Measurements from ENCODE around the gene TAS2R42.

TAS2R42 gene, protein sequence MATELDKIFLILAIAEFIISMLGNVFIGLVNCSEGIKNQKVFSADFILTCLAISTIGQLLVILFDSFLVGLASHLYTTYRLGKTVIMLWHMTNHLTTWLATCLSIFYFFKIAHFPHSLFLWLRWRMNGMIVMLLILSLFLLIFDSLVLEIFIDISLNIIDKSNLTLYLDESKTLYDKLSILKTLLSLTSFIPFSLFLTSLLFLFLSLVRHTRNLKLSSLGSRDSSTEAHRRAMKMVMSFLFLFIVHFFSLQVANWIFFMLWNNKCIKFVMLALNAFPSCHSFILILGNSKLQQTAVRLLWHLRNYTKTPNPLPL

DNA sequence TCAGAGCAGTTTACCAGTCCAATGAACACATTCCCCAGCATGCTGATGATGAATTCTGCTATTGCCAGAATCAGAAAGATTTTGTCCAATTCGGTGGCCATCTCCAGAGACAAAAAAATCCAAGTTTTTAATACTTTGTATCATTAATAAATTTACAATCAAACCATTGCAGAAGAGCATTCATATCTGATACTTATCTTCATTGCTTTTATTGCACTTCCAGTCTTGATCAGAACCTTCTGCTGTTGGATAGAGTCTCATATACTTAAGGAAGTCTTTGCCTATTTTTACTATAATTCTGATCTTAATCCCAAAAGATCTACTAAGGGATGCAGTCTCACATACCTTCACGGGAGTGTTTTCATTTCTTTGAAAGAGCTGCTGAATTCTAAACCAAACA lies at the start of gene TAS2R42:
TSS of gene TAS2R42 (minus strand) at position 101 of the 400 bp plus-strand sequence. CDS start at position 101, 0 bp downstream.
- DNase-seq (ENCODE audit: low read depth, low spot score) = no peak

DNA sequence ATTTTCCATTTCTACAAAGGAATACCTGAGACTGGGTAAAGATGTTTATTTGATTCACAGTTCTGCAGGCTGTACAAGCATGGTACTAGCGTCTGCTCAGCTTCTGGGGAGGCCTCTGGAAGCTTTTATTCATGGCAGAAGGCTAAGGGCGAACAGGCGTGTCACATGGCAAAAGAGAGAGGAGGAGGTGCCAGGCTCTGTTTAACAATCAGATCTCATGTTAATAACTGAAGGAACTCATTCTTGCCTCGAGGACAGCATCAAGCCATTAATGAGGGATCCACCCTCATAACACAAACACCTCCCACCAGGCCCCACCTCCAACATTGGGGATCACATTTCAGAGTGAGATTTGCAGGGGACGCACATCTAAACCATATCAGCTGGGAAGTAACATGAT lies 46.8 kb upstream of the TAS2R42 start:
- DNase-seq (ENCODE audit: low read depth, low spot score) = no peak

DNA sequence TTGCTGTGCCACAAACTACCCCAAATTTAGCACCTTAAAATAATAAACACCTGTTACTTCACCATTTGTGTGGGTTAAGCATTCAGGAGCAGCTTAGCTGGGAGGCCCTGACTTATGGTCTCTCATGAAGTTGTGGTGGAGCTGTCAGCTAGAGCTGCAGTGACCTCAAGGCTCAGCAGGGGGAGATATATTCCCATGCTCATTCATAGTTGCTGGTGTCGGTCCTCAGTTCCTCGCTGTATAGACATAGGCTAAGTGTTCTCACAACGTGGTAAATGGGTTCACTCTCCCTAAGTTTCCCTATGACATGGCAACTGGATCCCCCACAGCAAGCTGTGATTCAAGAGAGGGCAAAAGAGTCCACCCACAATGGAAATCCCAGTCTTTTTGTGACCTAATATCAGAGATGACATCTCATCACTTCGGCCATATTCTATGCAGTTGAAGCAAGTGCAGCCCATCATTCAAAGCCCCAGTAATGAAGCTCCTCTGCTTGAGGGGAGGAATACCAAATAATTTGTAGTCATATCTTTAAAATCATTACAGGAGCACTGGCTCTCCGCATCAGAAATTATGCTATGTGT lies 41.7 kb upstream of the TAS2R42 start:
- no peak for DNase-seq (ENCODE audit: low read depth, low spot score)

DNA sequence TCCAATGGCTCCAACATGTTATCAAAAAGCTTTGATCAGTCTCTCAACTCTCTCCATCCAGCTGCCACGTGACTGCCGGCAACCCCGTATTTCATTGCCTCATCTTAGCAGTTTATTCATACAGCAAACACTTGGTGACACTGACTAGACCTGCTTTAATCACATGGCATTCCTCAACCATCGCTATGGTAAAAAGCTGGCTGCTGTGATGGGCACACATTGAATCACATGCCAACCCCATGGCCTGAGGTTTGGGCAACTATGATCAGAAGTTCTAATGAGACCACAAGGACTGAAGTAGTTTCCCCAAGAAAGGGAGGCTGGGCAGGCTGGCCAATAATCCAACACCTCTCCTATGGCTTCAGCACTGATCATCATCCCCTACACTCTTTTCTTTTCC lies 40.6 kb upstream of the TAS2R42 start:
- DNase-seq (ENCODE audit: low read depth, low spot score) = no peak

DNA sequence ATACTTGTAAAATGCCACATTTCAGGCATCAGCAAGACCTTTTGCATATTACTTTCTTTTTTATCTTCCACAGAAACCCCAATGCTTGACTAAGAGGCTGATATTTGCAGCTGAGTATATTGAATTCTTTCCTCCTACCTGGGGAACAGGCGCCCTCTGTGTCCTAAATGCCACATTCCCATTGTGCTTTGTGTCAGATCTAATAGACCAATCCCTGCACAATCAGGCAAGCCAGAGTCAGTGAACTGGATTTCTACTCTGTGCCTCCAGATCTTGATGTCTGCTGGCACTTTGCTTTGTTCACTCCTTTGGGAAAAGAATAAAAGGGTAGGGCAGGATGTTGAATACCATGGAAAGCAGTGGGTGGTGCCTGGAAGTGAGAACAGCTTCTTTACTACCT lies 22.4 kb upstream of the TAS2R42 start:
- DNase-seq (ENCODE audit: low read depth, low spot score) = no peak

DNA sequence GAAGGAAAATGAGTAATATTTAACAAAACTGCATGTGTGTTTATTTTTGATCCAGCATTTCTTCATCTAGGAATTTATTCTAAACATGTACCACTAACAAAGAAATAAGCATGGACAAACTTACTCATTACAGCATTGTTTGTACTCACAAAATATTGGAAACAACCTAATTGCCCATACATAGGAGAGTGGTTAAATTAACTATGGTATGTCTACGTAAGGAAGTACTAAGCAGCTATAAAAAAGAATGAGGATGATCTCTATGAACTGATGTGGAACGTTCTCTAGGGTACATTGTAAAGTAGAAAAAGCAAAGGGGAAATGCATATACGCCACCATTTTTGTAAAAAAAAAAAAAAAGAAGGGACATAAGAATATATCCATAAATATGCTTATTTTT lies 17.4 kb upstream of the TAS2R42 start:
- no peak for DNase-seq (ENCODE audit: low read depth, low spot score)

DNA sequence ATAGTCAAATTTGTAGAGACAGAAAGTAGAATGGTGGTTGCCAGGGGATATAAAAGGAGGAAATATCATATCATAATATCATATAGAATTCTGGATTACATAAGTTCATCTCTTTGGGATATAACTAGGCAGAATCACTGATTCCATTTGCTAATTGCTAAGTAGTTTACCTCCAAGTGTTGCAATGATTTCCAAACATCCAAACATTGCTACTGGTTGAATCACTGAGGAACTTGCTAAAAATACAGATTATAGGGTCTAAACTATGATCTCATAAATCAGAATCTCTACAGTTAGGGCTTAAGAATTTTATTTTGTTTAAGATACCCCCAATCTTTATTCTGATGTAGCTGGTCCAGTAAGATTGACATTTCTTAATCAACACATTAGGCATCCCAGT lies 16.1 kb upstream of the TAS2R42 start:
- DNase-seq (ENCODE audit: low read depth, low spot score) = no peak

DNA sequence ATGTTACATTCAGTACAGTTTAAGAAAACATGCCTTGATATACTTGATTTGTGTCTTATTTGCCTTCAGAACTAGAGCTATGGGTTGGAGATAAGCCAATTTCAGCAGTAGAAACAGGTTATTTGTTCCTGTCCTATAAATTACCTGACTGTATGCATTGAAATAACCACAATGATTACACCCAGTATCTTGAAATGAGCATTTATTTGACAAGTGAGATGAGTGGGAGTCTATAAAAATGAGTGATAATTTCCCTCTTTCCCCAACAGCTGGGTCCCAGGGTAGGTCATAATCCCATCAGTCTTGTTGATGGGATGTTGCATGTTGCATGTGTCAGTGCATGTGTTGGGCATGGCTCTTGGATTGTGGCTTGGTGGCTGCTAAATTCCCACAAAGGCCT lies 3.7 kb downstream of the TAS2R42 start:
- DNase-seq (ENCODE audit: low read depth, low spot score) = no peak

DNA sequence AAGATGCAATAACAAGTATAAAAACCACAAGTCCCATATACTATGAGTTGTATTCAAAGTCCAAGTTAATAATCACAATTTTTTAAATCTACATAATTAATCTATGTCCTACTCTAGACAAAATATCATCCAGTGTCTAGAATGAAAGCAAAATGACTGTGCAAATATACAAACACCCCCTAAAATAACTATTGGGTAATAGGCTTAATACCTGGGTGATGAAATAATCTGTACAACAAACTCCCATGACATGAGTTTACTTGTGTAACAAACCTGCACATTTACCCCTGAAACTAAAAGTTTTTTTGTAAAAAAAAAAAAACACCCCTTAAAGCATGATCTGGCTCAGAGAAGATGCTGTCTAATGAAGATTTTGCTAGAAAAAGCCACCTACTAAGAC lies 4.2 kb downstream of the TAS2R42 start:
- no peak for DNase-seq (ENCODE audit: low read depth, low spot score)

DNA sequence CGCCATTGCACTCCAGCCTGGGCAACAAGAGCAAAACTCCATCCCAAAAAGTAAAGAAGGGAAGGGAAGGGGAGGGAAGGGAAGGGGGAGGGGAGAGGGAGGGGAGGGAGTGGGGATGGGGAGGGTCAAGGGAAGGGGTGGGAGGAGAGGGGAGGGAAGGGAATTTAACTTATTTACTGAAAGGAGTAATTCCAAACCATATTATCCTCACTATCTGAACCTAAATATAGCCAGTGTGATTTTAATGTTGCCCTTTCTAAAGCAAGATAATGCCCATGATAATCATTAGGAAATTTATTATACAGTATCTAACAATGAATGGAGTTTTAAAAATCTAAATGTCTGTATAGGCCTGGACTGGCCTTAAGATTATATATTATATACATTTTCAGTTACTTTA lies 8.5 kb downstream of the TAS2R42 start:
- no peak for DNase-seq (ENCODE audit: low read depth, low spot score)

DNA sequence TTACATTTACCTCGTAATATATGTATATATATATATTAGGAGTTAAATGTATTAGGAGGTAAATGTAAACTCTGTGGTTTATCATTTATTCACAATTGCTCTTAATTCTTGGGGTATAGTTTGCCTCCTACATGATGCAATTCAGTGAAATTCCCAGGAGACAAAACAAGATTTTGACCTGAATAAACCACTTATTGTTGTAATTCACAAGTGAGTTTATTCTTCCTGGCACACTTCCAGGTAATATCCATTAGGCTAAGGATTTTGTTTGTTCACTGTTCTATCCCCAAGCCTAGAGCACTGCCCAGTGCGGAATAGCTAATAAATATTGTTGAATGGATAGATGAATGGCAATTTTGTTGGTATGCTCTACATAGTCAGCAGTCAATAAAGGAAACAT lies 12.7 kb downstream of the TAS2R42 start:
- DNase-seq (ENCODE audit: low read depth, low spot score) = no peak

DNA sequence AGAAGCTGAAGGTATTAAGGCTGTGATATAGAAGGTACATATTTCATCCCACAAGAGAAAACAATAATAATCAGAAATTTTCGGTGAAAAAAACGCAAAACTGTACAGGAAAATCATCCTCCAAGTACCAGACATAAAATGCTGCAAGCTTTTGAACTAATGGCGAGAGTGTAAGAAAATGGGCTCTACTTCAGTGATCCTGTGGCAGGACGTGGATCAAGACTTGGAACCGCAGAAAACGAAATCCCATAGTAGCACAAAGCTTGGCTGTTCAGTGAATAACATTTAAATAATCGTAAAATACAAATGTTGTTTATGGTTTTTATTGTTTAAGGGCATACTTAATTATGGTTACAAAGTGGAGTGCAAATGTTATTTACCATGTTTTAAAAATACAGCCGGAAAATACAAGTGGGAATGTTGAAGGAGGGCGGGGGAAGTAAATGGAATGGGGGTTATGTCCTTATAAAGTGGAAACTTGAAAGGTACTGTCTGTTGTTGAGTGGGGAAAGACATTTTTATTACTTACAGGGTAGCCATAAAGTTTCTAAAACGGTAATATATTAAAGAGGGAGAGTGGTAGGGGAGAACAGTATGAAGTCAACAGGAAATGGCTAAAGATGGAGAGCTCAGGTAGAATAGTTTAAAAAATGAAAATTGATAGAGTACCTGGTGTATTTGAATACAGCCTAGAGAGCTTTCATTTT lies 14.6 kb downstream of the TAS2R42 start:
- no peak for DNase-seq (ENCODE audit: low read depth, low spot score)

DNA sequence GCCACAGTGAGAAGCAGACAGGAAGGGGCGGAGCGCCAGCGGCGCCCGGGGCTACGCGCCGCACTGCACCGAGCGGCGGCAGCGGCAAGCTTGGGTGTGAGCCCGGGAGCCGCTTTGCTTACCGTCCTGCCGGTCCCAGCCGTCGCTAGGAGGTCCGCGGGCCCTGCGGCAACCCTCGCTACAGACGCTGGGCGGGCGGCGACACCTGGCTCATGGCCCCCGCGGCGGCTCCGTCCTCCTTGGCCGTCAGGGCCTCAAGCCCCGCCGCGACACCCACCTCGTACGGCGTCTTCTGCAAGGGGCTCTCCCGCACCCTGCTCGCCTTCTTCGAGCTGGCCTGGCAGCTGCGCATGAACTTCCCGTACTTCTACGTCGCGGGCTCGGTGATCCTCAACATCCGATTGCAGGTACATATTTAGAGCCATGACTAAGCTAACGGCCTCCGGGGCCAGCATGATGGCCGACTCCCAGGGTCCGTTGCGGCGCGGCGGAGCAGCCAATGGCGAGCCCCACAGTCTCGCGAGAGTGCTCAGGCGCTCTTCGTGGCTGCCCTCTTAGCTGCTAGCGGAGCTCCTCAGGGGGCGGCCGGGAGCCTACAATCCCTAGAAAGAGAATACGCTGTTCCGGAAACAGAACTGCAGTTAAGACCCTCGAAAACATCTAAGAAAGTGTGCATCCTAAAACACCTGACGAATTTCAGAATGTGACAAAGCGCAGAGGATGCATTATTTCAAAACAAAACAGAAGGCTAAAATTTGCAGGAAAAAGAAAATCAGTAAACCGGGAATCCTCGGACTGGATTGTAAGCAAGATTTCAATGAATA lies 15.4 kb downstream of the TAS2R42 start, which contains the start of gene SMIM10L1:
TSS of gene SMIM10L1 (plus strand) at position 50 of the 824 bp plus-strand sequence. CDS start at position 213, 163 bp downstream.
- peak; percentile 70 for DNase-seq (ENCODE audit: low read depth, low spot score)

DNA sequence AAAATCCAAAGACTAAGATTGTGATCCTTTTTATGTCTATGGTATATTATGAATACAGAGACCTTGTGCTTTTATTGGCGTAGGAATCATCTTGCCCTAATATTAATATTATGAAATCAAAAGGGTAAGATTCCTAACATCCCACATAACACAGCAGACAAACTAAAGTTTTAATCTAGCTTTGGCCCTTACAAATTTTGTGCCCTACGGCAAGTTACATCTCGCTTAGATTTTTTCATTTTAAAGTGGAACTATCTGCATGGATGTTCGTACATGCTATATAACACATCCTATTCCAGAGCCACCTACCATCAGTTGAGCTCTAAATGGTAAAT lies 16.0 kb downstream of the TAS2R42 start:
- DNase-seq (ENCODE audit: low read depth, low spot score) = no peak

DNA sequence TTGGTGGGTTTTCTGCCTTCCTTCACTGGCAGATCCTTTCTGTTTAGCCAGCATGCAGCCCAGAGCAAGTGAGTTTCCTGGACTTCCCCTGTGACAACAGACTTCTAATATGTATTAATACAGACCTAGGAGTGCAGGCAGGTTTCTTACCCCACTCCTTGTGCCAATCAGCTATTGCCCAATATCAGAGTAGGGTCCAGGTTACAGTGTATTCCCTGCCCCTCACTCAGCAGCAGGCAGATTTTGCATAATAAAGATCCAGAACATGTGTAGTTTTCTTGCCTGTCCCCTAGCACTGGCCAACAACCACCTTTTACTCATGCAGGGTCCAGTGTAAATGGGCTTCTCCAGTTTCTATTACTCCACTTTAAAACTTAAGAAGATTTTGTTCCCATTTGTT lies 20.4 kb downstream of the TAS2R42 start:
- DNase-seq (ENCODE audit: low read depth, low spot score) = no peak

DNA sequence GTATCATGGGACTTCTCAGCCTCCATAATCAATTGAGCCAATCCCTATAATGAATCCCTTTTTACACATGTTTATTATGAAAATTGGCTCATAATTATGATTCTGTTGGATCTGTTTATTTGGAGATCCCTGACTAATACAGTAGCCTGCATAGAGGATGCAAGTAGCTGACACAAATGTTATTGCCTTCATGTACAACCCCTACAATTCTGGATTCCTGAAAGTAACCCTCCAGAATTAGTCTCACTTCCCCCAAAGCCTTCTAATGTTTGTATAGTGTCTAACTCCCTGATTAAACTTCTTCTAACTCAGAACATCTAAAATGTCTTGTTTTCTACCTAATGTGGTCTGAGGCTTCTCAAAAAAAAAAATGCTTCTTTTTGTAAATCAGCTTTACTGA lies 22.4 kb downstream of the TAS2R42 start:
- no peak for DNase-seq (ENCODE audit: low read depth, low spot score)

DNA sequence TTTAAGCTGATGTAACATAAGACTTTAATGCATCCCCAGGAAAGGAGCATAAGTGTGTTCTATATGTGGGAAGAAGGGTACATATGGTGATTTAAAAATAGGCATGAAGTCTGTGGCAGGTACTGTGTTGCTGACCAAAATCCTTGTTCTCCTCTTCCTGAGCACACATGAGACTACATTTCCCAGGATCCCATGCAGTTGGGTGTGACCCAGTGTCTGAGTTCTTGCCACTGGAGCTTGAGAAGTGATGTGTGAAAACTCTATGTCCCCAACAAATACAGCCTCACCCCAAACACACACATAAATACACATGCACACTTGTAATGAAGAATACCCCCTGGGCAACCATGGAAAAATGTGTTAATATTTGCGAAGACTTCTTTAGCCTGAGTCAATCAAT lies 24.2 kb downstream of the TAS2R42 start:
- DNase-seq (ENCODE audit: low read depth, low spot score) = no peak

DNA sequence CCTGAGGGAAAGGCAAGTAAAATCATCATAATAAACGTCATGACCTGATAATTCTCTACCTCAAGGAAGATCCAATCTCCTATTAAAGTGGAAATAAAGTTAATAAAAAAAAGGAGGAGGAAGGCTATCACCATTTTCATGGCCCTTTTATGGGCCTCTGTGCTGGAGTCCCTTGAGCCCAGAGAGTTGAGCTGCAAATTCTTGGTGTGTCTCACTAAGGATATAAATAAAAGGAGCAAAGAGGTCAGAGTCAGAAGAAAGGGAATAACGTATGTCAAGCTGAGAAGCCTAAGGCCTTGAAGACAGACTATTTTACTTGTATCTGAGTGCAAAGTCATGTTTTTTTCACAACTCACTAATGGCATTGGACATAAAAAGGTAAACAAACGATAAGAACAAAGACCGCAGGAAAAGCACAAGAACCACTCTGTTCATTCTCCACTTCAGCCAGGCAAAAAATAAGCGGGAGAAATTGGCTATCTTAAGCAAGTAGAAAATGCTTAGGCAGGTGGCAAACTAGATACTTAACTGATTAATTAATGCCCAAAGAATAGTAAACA lies 27.8 kb downstream of the TAS2R42 start:
- DNase-seq (ENCODE audit: low read depth, low spot score) = no peak

DNA sequence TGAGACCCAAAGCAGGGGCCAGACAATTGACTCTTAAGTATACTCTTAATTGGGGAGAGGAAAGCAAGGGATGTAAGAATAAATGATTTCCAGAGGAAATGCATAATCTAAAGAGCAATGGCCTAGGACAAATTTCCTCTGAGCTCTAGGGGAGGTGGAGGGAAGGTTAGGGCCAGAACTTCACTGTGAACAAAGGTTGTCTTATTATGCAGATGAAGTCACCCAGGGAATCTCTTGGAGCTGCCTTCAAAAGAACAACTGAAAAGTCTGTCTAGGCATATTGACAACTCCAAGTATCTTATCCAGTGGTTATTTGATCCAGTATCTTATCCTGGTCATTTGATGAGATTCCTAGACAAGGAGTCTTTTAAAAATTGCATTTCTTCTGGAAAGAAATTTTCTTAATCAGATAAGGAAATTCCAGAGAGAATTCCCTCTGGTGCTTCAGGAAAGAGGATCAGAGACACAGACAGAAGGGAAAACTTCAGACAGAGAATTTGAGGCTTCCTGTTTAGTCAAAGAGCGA lies 32.3 kb downstream of the TAS2R42 start:
- DNase-seq (ENCODE audit: low read depth, low spot score) = no peak

DNA sequence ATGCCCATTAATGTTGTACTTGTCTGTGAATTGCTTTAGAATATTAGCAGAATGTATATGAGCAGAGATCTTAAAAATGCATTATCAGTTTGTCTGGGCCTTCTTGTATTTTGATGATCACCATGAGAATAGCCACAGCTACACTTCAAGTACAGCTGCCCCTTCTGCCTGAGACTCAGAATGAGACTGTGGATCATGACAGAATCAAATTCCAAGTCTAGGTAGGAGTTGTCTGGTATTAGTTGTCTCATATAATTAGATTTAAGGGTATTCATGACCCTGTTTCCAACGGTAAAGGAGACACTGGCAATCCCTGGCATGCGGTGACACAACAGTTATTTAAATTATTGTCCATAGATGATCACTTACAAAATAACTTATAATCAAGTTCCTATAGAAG lies 34.0 kb downstream of the TAS2R42 start:
- no peak for DNase-seq (ENCODE audit: low read depth, low spot score)

DNA sequence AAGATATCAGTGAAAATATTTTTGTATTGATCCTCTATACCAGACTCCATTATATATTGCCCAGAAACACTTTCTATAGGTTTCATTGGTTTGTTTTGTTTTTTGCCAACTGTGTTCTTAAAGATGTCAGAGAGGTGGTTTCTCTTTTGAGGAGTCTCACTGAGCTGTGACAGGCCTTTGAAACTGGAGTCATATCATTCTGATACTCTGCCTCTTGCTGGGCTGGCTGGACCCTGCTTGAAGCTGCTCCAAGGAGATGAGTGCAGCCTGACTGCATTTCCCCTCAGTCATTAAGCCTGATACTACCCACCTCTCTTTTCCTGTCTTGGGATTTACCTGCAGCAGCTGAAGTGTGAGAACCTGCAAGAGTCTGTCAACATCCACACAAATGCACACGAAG lies 35.9 kb downstream of the TAS2R42 start:
- DNase-seq (ENCODE audit: low read depth, low spot score) = no peak

DNA sequence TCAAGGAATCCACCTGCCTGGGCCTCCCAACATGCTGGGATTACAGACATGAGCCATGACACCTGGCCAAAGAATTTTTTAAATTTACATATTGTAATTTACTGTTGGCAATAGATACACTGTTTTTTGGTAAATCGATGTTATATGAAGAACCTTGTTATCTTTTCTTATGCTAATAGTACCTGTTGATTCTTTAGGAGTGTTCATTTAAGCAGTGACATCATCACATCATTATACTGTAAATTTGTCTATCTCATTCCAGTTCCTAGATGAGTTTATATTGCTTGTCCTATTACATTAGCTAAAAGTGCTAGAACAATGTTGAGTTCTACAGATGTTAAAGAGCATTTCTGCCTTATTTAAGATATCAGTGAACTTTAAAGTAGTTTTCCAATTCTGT lies 39.3 kb downstream of the TAS2R42 start:
- DNase-seq (ENCODE audit: low read depth, low spot score) = no peak
